GM23248 (cell line): ENCODE results near the gene SLC2A10.

Experiments
- EZH2 ChIP-seq: fragments of 200-600 bp; sonication (generic); IDR thresholded peaks from 2 replicates; pipeline ENCODE4 v1.6.1; 2018; ENCODE audit warnings: antibody characterized with exemption, mild to moderate bottlenecking; ENCODE audit not compliant: insufficient read depth, poor library complexity, severe bottlenecking
- EZH2phosphoT487 ChIP-seq: fragments of 200-600 bp; sonication (generic); IDR thresholded peaks from 2 replicates; pipeline ENCODE4 v1.6.1; 2018; ENCODE audit warnings: antibody characterized with exemption, moderate library complexity, mild to moderate bottlenecking, low read depth; ENCODE audit not compliant: insufficient read depth

DNA sequence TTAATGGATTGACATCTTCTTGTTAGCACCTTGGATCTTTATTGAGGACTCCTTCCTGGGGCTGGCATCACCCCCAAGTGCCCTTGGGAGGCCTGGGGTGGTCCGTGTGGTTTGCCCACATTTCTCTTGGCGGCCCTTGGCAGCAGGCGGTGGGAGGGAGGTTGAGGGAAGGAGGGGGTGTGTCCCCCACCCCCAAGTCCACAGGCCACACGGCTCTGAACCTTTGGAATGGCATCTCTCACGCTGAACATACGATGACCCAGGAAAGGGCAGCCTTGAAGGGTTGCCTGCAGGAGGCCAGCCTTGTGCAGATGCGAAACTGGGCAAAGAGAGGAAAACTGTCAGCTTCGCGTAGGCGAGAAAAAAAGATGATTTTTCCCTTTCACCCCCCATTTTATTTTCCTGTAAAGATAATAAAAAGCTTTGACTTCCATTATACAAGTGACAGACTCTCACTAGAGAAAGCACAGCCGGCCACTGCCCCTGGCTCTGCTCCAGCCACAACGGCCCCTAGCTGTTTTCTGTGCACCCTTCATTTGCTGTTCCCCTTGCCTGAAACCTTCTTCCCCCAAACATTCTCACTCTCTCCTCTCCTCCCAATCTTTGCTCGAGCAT, 56.2 kb downstream of the SLC2A10 start:
- TF ChIP-seq EZH2: no peak
- TF ChIP-seq EZH2phosphoT487: no peak
